Measurements from ENCODE around the gene RHOF. TPM values are rescaled to one million over a fixed set of nuclear protein-coding genes. Genes with fewer than 3 reads are reported as not detected.

RHOF gene
- total RNA-seq, 2 experiments from 2014 or later: 145 to 154 TPM

DNA sequence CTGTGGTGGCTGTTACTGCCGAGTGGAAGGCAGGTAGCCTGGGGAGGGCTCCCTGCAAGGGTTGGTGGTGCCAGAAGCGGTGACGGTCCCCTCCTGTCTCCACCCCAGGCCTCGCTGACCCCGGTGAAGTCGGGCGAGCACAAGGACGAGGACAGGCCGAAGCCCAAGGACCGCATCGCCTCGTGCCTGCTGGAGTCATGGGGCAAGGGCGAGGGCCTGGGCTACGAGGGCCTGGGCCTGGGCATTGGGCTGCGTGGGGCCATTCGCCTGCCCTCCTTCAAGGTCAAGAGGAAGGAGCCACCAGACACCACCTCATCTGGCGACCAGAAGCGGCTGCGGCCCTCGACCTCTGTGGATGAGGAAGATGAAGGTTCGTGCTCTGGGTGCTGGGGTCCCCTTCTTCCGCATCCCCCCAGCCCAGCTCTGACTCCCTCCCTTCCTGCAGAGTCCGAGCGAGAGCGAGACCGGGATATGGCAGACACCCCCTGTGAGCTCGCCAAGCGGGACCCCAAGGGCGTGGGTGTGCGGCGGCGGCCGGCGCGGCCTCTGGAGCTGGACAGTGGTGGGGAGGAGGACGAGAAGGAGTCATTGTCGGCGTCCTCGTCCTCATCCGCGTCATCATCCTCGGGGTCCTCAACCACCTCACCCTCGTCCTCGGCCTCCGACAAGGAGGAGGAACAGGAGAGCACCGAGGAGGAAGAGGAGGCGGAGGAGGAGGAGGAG, 23.6 kb upstream of the RHOF start:
- no peaks in the 10 kb centered on the region for H3K9me3 Mint-ChIP-seq (ENCODE audit: insufficient read depth)
- peaks cover 20% of the 10 kb centered on the region for H3K4me1 Mint-ChIP-seq (ENCODE audit: low read depth)
- CTCF ChIA-PET: interaction anchor here (1.5 to 3.2 kb wide), 2 partner anchors 23 to 71 kb away, joined by 5 to 32 read pairs; partner anchors contain the start of genes PSMD9 and RHOF
- H3K4me3 Mint-ChIP-seq: no peak overlapping the region
- DNase-seq (no peak), ATAC-seq (no peak)
- POLR2A ChIA-PET: interaction anchor here (1.1 kb wide), 1 partner anchor 11 kb away, joined by 3 read pairs; no protein-coding TSS in a partner anchor
- peaks cover 62% of the 10 kb centered on the region for H3K36me3 Mint-ChIP-seq (ENCODE audit: low read depth)
- no peak overlapping the region for H3K27ac Mint-ChIP-seq
- no peaks in the 10 kb centered on the region for H3K27me3 Mint-ChIP-seq (ENCODE audit: low read depth)

DNA sequence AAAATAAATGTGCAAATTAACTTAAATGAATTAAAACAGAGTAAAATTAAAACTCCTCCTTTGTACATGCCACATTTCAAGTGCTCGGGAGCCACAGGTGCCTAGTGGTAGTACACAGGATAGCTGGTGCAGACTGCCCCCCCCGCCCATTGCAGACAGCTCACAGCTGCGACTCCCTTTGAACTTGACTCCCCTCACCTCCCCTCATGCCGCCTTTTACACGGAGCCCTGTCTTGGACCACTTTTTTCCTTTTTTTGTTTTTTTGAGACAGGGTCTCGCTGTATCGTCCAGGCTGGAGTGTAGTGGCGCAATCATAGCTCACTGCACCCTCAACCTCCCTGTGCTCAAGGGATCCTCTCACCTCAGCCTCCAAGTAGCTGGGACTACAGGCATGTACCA, 21.8 kb upstream of the RHOF start:
- ATAC-seq (no peak), DNase-seq (no peak)
- CTCF ChIA-PET: interaction anchor here (1.1 to 3.2 kb wide), 4 partner anchors 13 to 73 kb away, joined by 4 to 32 read pairs (median 5); partner anchors contain the start of genes PSMD9 and RHOF
- Mint-ChIP-seq H3K27me3 (ENCODE audit: low read depth) (no peaks in the 10 kb centered on the region), H3K36me3 (ENCODE audit: low read depth) (peaks cover 62% of the 10 kb centered on the region), H3K4me3 (no peak overlapping the region), H3K9me3 (ENCODE audit: insufficient read depth) (no peaks in the 10 kb centered on the region), H3K27ac (peak overlapping the region; percentile 60), H3K4me1 (ENCODE audit: low read depth) (peaks cover 33% of the 10 kb centered on the region)
- POLR2A ChIA-PET: interaction anchor here (0.9 to 1.1 kb wide), 3 partner anchors 20 to 34 kb away, joined by 3 to 4 read pairs (median 3); no protein-coding TSS in a partner anchor

DNA sequence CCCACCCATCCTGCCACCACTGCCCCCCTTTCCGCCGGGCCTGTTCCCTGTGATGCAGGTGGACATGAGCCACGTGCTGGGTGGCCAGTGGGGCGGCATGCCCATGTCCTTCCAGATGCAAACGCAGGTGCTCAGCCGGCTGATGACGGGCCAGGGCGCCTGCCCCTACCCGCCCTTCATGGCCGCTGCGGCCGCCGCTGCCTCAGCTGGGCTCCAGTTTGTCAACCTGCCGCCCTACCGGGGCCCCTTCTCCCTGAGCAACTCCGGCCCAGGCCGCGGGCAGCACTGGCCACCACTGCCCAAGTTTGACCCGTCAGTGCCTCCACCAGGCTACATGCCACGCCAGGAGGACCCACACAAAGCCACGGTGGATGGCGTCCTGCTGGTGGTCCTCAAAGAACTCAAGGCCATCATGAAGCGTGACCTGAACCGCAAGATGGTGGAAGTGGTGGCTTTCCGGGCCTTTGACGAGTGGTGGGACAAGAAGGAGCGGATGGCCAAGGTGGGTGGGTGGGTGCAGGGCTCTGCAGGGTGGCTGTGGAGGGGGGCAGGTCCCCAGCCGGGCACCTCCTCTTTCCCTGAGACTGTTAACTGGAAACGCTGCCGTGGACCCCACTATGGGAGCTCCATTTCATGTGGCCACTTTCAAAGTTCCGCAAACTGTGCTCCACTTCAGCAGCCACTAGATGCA, 21.1 kb upstream of the RHOF start:
- H3K4me3 Mint-ChIP-seq: no peak overlapping the region
- no peaks in the 10 kb centered on the region for H3K9me3 Mint-ChIP-seq (ENCODE audit: insufficient read depth)
- H3K27me3 Mint-ChIP-seq (ENCODE audit: low read depth): no peaks in the 10 kb centered on the region
- DNase-seq (no peak), ATAC-seq (no peak)
- ChIA-PET POLR2A (interaction anchor here (0.9 to 1.1 kb wide), 3 partner anchors 19 to 33 kb away, joined by 3 to 4 read pairs (median 3); no protein-coding TSS in a partner anchor), CTCF (interaction anchor here (1.6 to 3.2 kb wide), 2 partner anchors 13 to 20 kb away, joined by 5 to 32 read pairs; partner anchors contain the start of gene RHOF)
- H3K4me1 Mint-ChIP-seq (ENCODE audit: low read depth): peaks cover 37% of the 10 kb centered on the region
- H3K36me3 Mint-ChIP-seq (ENCODE audit: low read depth): peaks cover 62% of the 10 kb centered on the region
- H3K27ac Mint-ChIP-seq: peak overlapping the region; percentile 46

DNA sequence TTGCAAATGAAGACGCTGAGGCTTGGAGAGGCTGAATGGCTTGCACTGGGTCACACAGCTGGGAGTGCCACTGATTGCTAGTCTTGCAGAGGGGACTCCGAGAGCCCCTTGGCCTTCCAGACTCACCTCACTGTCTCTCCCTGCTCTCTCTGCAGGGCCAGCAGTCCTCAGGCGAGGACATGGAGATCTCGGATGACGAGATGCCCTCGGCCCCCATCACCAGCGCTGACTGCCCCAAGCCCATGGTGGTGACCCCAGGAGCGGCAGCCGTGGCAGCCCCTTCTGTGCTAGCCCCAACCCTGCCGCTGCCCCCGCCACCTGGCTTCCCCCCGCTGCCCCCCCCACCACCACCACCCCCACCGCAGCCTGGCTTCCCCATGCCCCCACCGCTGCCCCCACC, 20.5 kb upstream of the RHOF start:
- ChIA-PET CTCF (interaction anchor here (1.1 to 16.5 kb wide), 3 partner anchors 19 to 37 kb away, joined by 3 to 956 read pairs (median 32); partner anchors contain the start of genes RHOF and SETD1B), POLR2A (interaction anchor here (17.0 kb wide), 1 partner anchor 24 kb away, joined by 543 read pairs; the partner anchor contains the start of genes RHOF and SETD1B)
- peak overlapping the region; percentile 16 for H3K4me3 Mint-ChIP-seq
- no peaks in the 10 kb centered on the region for H3K9me3 Mint-ChIP-seq (ENCODE audit: insufficient read depth)
- no peak for ATAC-seq
- peak overlapping the region; percentile 72 for H3K27ac Mint-ChIP-seq
- no peak for DNase-seq
- peaks cover 63% of the 10 kb centered on the region for H3K36me3 Mint-ChIP-seq (ENCODE audit: low read depth)
- H3K27me3 Mint-ChIP-seq (ENCODE audit: low read depth): no peaks in the 10 kb centered on the region
- H3K4me1 Mint-ChIP-seq (ENCODE audit: low read depth): peaks cover 43% of the 10 kb centered on the region

DNA sequence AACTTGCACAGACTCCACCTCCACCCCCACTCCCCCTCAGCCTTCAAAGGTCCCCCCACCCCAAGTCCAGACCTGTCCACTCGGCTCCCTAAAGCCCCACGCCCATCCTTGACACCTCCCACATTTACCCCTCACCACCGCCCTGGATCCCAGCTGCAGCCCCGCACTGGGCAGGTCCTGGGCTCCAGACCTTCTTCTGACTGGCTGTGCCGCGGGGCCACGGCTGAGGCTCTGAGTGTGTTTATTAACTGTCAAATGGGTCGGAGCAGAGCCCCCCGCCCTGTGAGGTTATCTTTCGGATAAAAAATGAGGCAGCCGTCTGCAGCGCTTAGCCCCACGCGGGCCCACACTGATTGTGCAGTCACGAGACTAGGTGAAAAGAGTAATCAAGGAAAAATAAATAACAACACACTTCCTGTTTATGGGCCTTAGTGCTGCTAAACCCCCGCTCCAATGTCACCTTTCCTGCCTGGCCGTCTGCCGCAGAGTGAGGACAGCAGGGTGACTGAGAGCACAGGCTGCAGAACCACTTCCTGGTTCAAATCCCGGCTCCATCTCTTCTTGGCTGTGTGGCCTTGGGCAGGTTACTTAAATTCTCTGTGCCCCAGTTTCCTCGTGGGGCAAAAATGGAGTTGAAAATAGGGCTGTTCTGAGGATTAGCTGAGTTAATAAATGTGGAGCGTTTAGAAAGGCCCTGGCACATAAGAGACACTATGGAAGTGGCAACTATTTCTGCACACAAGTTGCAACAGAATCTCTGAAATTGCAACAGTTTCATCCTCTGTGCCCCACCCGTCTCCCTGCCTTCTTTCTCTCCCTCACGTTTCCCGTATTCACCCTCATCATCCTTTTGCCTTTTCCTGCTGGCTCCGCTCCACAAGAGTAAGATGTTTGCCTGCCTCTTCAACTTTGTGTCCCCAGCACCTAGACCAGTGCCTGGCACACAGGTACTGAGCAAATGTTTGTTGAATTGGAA, 19.7 kb upstream of the RHOF start:
- Mint-ChIP-seq H3K36me3 (ENCODE audit: low read depth) (peaks cover 68% of the 10 kb centered on the region), H3K27ac (peak overlapping the region; percentile 72), H3K4me1 (ENCODE audit: low read depth) (peaks cover 48% of the 10 kb centered on the region), H3K27me3 (ENCODE audit: low read depth) (no peaks in the 10 kb centered on the region), H3K9me3 (ENCODE audit: insufficient read depth) (no peaks in the 10 kb centered on the region), H3K4me3 (peak overlapping the region; percentile 65)
- ChIA-PET POLR2A (interaction anchor here (0.7 to 17.0 kb wide), 2 partner anchors 23 to 235 kb away, joined by 3 to 543 read pairs; partner anchors contain the start of genes RHOF and SETD1B), CTCF (interaction anchor here (1.1 to 16.5 kb wide), 7 partner anchors 17 to 102 kb away, joined by 3 to 956 read pairs (median 12); partner anchors contain the start of genes PSMD9, RHOF, SETD1B and TMEM120B)
- DNase-seq: no peak
- ATAC-seq: no peak

DNA sequence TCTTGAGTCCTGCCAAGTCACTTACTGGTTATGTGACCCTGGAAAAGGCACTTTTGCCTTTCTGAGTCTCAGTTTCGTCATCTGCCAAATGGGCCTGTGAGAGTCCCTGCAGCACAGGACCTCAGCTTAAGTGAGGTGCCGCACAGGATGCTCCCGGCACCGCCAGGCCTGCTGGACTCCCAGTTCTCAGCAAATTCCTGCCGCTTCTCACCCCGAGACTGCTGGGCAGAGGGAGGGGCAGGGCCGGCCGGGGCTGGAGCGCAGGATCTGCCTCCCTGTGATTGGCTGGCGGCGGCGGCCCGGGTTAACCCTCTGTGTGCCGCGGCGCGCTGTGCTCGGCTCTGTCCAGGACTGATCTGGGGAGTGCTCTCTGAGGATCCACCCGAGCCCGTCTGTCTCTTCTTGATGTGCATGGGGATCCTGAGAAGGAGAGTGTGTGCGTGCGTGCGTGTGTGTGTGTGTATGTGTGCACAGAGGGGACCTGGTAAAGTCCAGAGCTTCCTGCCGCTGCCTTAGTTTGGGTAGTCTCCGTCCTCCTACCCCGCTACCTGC, 18.9 kb upstream of the RHOF start:
- Mint-ChIP-seq H3K27ac (peak overlapping the region; percentile 72), H3K4me3 (peak overlapping the region; percentile 65), H3K27me3 (ENCODE audit: low read depth) (no peaks in the 10 kb centered on the region), H3K36me3 (ENCODE audit: low read depth) (peaks cover 64% of the 10 kb centered on the region), H3K4me1 (ENCODE audit: low read depth) (peaks cover 52% of the 10 kb centered on the region), H3K9me3 (ENCODE audit: insufficient read depth) (no peaks in the 10 kb centered on the region)
- no peak for DNase-seq
- ChIA-PET CTCF (interaction anchor here (1.2 to 16.5 kb wide), 11 partner anchors 18 to 276 kb away, joined by 3 to 956 read pairs (median 12); partner anchors contain the start of genes PSMD9, RHOF, SETD1B and TMEM120B), POLR2A (interaction anchor here (0.7 to 17.0 kb wide), 4 partner anchors 22 to 236 kb away, joined by 3 to 543 read pairs (median 6); partner anchors contain the start of genes PSMD9, RHOF, SETD1B and TMEM120B)
- ATAC-seq: peak; percentile 52

DNA sequence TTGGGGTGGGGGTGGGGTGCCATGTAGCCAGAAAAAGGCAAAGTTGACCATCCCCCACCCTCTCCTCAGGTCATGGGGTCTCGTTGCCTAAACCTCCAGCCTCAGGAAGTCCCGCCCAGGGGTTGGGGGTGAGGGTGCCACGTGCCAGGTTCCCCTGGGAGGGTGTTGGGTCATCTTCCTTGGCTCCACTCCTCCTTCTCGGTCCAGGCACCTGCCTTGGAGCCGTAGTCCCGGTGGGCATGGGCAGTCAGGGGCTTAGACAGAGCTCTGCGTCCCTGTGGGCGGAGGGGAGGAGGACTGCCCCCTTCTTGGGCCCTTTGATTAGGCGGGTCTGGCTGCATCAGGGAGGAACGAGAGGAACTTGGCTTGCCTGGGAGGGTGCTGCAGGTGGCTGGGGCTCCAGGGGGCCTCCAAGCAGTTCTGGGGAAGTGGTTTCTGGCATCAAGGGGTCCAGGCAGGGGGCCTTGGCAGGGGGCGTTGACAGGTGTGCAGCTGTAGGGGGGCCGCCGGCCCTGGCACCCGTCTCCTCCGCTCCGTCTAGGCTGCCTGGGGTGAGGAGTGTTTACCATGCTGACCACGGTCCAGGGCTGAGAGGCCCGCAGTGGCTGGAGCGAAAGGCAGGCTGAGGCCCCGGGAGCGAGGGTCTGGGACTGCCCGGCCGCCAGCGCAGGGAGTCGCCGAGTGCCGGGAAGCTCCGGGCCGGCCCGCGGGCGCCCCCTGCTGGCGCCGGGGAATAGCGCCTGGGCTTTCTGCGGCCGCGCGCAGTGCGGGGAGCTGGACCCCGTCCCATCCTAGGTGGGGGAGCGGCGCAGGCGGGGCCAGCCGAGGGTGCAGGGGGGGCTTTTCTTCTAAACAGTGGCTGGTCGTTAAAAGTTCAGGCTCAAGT, 18.2 kb upstream of the RHOF start:
- CTCF ChIA-PET: interaction anchor here (0.9 to 16.5 kb wide), 15 partner anchors 18 to 275 kb away, joined by 3 to 956 read pairs (median 6); partner anchors contain the start of genes PSMD9, RHOF, SETD1B and TMEM120B
- Mint-ChIP-seq H3K27me3 (ENCODE audit: low read depth) (no peaks in the 10 kb centered on the region), H3K36me3 (ENCODE audit: low read depth) (peaks cover 62% of the 10 kb centered on the region), H3K4me3 (peak overlapping the region; percentile 65), H3K4me1 (ENCODE audit: low read depth) (peaks cover 52% of the 10 kb centered on the region), H3K9me3 (ENCODE audit: insufficient read depth) (no peaks in the 10 kb centered on the region), H3K27ac (peak overlapping the region; percentile 62)
- peak; percentile 83 for ATAC-seq
- POLR2A ChIA-PET: interaction anchor here (0.8 to 17.0 kb wide), 3 partner anchors 21 to 99 kb away, joined by 5 to 543 read pairs (median 7); partner anchors contain the start of genes PSMD9, RHOF, SETD1B and TMEM120B
- peak; percentile 71 for DNase-seq

DNA sequence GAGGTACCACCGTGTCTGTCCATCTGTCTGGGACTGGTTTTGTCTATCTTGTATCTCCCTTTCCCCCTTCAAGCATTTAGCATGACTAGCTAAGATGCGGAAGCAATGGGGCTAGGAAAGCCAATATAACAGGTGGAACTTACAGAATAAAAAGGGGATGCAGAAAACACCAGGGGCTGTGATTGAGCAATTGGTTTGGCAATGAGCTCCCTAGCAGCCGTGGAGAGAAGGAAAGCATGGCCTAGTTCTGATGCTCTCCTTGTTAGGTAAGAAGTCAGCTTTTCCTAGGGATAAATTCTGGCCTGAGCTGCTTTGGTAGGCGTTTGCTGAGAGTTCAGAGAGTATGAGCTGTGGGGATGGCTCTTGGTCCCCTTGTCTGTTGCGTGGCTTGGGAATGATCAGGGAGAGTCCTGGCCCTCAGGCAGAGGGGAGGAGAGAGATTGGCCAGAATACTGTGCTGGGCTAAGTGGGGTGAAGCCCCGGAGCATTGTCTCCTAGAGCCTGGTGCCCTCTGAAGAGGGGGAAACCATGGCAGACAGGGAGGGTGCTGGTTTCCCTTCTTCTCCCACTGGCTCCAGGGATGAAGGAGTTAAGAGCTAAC, 17.4 kb upstream of the RHOF start:
- ATAC-seq: no peak
- peaks cover 58% of the 10 kb centered on the region for H3K4me1 Mint-ChIP-seq (ENCODE audit: low read depth)
- peaks cover 62% of the 10 kb centered on the region for H3K36me3 Mint-ChIP-seq (ENCODE audit: low read depth)
- no peaks in the 10 kb centered on the region for H3K27me3 Mint-ChIP-seq (ENCODE audit: low read depth)
- H3K27ac Mint-ChIP-seq: peak overlapping the region; percentile 62
- H3K9me3 Mint-ChIP-seq (ENCODE audit: insufficient read depth): no peaks in the 10 kb centered on the region
- ChIA-PET POLR2A (interaction anchor here (2.0 to 17.0 kb wide), 2 partner anchors 21 to 78 kb away, joined by 7 to 543 read pairs; partner anchors contain the start of genes PSMD9, RHOF and SETD1B), CTCF (interaction anchor here (0.9 to 16.5 kb wide), 14 partner anchors 19 to 274 kb away, joined by 3 to 956 read pairs (median 6); partner anchors contain the start of genes PSMD9, RHOF, SETD1B and TMEM120B)
- H3K4me3 Mint-ChIP-seq: peak overlapping the region; percentile 65
- DNase-seq: no peak

DNA sequence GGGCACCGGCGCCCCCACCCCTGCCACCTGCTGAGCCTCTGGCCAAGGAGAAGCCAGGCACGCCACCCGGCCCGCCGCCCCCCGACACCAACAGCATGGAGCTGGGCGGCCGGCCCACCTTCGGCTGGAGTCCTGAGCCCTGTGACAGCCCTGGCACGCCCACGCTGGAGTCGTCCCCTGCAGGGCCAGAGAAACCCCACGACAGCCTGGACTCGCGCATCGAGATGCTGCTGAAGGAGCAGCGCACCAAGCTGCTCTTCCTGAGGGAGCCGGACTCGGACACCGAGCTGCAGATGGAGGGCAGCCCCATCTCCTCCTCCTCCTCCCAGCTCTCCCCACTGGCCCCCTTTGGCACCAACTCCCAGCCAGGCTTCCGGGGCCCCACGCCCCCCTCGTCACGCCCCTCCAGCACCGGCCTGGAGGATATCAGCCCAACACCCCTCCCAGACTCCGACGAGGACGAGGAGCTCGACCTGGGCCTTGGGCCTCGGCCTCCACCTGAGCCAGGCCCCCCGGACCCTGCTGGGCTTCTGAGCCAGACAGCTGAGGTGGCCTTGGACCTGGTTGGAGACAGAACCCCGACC, 16.8 kb upstream of the RHOF start:
- H3K9me3 Mint-ChIP-seq (ENCODE audit: insufficient read depth): no peaks in the 10 kb centered on the region
- POLR2A ChIA-PET: interaction anchor here (2.0 to 17.0 kb wide), 2 partner anchors 20 to 79 kb away, joined by 7 to 543 read pairs; partner anchors contain the start of genes PSMD9, RHOF and SETD1B
- no peak for DNase-seq
- peaks cover 63% of the 10 kb centered on the region for H3K36me3 Mint-ChIP-seq (ENCODE audit: low read depth)
- peaks cover 59% of the 10 kb centered on the region for H3K4me1 Mint-ChIP-seq (ENCODE audit: low read depth)
- no peak for ATAC-seq
- H3K27me3 Mint-ChIP-seq (ENCODE audit: low read depth): no peaks in the 10 kb centered on the region
- CTCF ChIA-PET: interaction anchor here (1.6 to 16.5 kb wide), 7 partner anchors 19 to 120 kb away, joined by 6 to 956 read pairs (median 14); partner anchors contain the start of genes PSMD9, RHOF, SETD1B and TMEM120B
- no peak overlapping the region for H3K27ac Mint-ChIP-seq
- H3K4me3 Mint-ChIP-seq: peak overlapping the region; percentile 12
